Measurements from ENCODE around the gene ORAI3. TPM values are rescaled to one million over a fixed set of nuclear protein-coding genes. Genes with fewer than 3 reads are reported as not detected.
A peak's percentile ranks its signal among the peaks of the same experiment; 100 is the strongest.

Gene ORAI3
- total RNA-seq, 6 experiments from 2014 or later = 15.2 to 26.2 (median 18.4) TPM

- TF ChIP-seq, protein P1, sequence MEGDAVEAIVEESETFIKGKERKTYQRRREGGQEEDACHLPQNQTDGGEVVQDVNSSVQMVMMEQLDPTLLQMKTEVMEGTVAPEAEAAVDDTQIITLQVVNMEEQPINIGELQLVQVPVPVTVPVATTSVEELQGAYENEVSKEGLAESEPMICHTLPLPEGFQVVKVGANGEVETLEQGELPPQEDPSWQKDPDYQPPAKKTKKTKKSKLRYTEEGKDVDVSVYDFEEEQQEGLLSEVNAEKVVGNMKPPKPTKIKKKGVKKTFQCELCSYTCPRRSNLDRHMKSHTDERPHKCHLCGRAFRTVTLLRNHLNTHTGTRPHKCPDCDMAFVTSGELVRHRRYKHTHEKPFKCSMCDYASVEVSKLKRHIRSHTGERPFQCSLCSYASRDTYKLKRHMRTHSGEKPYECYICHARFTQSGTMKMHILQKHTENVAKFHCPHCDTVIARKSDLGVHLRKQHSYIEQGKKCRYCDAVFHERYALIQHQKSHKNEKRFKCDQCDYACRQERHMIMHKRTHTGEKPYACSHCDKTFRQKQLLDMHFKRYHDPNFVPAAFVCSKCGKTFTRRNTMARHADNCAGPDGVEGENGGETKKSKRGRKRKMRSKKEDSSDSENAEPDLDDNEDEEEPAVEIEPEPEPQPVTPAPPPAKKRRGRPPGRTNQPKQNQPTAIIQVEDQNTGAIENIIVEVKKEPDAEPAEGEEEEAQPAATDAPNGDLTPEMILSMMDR (IDR thresholded peaks at IDR 0.05) = no peak
- H3K36me3 Mint-ChIP-seq (ENCODE audit: low read depth) = peaks cover 15% of the 10 kb centered on the region
- DNase-seq = no peak
- H3K27me3 Mint-ChIP-seq (ENCODE audit: insufficient read depth) = peaks cover 22% of the 10 kb centered on the region
- H3K9me3 Mint-ChIP-seq = no peaks in the 10 kb centered on the region
- H3K27ac Mint-ChIP-seq = no peak overlapping the region
- H3K4me1 Mint-ChIP-seq (ENCODE audit: low read depth) = peaks cover 10% of the 10 kb centered on the region; the same call in 1 of the 2 replicates
- no peak overlapping the region for H3K4me3 Mint-ChIP-seq
Observed at GRCh38 chr16:30980434-30980833, 31.6 kb downstream of the ORAI3 start.

DNA sequence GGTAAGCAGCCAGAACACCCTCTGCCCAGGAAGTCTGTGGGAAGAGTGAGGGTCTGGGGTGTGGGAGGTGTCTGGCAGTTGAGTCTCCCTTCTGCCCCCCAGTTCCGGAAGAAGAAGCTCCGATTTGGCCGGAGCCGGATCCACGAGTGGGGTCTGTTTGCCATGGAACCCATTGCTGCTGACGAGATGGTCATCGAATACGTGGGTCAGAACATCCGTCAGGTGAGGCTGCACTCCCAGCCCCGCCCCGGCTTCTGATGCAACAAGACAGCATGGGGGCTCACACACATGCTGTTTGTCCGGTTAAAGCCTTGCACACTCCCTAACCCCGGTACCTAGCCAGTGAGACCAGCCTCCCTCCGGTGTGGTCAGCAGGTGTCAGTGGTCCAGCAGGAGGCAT, 32.1 kb downstream of the ORAI3 start:
- TF ChIP-seq, protein P1 (IDR thresholded peaks at IDR 0.05) = no peak
- H3K4me1 Mint-ChIP-seq (ENCODE audit: low read depth) = peaks cover 15% of the 10 kb centered on the region; the same call in 1 of the 2 replicates
- DNase-seq = no peak
- peaks cover 22% of the 10 kb centered on the region for H3K27me3 Mint-ChIP-seq (ENCODE audit: insufficient read depth)
- no peak overlapping the region for H3K4me3 Mint-ChIP-seq
- H3K9me3 Mint-ChIP-seq = no peaks in the 10 kb centered on the region
- peaks cover 11% of the 10 kb centered on the region for H3K36me3 Mint-ChIP-seq (ENCODE audit: low read depth)
- H3K27ac Mint-ChIP-seq = no peak overlapping the region

DNA sequence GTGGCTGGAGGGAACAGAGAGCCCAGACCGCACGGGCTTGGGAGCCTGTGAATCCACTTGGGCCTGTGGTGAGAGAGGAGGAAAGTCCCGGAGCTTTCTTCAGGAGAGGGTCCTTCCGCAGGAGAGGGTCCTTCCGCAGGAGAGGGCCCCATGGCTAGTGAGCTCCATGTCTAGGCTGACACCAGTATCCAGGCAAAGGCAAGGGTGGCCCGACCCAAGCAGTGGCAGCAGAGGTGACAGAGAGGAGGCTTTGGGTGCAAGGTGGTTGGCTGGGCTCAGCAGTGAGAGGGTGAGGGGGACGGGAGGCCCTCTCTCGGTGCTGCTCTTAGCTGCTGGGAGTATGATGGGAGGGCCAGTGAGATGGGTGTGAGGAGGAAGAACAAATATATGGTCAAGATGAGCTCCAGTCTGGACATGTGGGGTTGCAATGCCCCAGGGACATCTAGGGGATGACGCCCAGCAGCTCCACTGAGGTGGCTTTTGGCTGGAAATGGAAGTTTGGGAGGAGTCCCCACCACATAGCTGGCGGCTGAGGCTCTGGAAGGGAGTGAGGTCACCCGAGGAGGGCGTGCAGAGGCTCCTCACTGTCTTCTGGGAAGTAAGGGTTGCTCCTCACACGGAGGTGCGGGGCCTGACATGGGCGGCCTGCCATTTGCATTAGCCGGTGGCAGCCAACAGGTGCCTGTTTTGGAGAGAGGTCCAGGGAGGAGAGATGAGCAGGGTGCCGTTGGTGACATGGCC, 33.9 kb downstream of the ORAI3 start:
- Mint-ChIP-seq H3K9me3 (no peaks in the 10 kb centered on the region), H3K4me3 (peak overlapping the region; percentile 11; the same call in 1 of the 2 replicates), H3K4me1 (ENCODE audit: low read depth) (peaks cover 21% of the 10 kb centered on the region), H3K27ac (peak overlapping the region; percentile 59), H3K27me3 (ENCODE audit: insufficient read depth) (peaks cover 17% of the 10 kb centered on the region), H3K36me3 (ENCODE audit: low read depth) (no peaks in the 10 kb centered on the region; the same call in 1 of the 2 replicates)
- no peak for DNase-seq
- TF ChIP-seq, protein P1 (IDR thresholded peaks at IDR 0.05) = no peak

- Mint-ChIP-seq H3K27ac (peak overlapping the region; percentile 59), H3K9me3 (no peaks in the 10 kb centered on the region), H3K27me3 (ENCODE audit: insufficient read depth) (peaks cover 17% of the 10 kb centered on the region), H3K4me3 (no peak overlapping the region; the same call in 1 of the 2 replicates), H3K36me3 (ENCODE audit: low read depth) (no peaks in the 10 kb centered on the region; the same call in 1 of the 2 replicates), H3K4me1 (ENCODE audit: low read depth) (peaks cover 21% of the 10 kb centered on the region)
- TF ChIP-seq, protein P1 (IDR thresholded peaks at IDR 0.05) = no peak
- no peak for DNase-seq
Observed at GRCh38 chr16:30983289-30983889, 34.5 kb downstream of the ORAI3 start.

DNA sequence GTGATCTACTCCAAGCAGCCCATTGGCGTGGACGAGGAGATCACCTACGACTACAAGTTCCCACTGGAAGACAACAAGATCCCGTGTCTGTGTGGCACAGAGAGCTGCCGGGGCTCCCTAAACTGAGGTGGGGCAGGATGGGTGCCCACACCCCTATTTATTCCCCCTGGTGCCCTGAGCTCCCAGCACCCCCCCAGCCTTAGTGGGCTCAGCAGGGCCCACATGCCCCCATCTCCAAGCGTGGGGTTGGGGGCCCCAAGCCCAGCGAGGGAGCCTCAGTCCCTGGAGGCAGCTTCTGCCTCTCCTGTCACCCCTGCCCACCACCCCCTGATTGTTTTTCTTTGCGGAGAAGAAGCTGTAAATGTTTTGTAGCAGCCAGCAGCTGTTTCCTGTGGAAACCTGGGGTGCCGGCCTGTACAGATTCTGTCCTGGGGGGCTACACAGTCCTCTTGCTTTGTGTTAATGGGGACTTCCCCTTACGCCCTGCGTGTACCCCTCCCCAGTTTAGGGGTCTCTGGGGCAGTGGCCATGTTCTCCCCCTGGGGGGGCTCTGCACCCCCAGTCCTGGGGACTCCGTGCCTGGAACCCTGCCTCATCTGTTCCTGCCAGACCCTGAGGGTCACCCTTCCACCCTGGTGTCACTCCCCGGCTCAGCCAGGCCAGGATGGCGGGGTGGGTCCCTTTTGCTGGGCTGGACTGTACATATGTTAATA, 35.2 kb downstream of the ORAI3 start:
- Mint-ChIP-seq H3K4me1 (ENCODE audit: low read depth) (peaks cover 21% of the 10 kb centered on the region), H3K36me3 (ENCODE audit: low read depth) (no peaks in the 10 kb centered on the region), H3K9me3 (no peaks in the 10 kb centered on the region), H3K27ac (no peak overlapping the region), H3K4me3 (no peak overlapping the region), H3K27me3 (ENCODE audit: insufficient read depth) (peaks cover 17% of the 10 kb centered on the region)
- TF ChIP-seq, protein P1 (IDR thresholded peaks at IDR 0.05) = no peak
- DNase-seq = no peak

Measured in HFFc6 (cell line).